ENCODE results near the gene ANKS1A.

The ANKS1A gene

DNA sequence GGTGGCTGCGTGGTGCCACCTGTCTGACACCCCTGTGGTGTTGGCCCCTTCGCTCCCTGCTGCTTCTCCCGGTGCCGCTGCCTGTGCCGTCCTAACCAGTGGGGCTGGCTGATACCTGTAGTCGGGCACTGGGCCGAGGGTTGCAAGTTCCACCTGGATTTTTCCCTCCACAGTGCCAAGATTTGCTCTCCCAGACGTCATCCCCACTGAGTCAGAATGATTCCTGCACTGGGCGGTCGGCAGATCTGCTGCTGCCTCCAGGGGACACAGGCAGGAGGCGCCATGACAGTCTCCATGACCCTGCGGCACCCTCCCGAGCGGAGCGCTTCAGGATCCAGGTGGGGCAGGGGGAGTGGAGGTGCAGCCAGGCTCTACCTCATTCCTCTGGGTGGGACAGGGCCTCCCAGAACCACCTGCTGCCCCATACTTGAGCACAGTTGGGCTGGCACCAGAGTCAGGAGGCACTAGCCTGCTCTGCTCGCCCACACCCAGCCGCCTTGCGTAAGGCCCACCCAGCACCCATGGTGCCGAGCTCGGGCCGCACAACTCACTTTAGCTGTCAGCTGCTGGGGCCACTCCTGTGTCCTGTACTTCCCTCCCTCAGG lies 191.9 kb downstream of the ANKS1A start:
- DNase-seq (ENCODE audit: extremely low read depth, low read depth), result no peak
- TF ChIP-seq, protein P1, sequence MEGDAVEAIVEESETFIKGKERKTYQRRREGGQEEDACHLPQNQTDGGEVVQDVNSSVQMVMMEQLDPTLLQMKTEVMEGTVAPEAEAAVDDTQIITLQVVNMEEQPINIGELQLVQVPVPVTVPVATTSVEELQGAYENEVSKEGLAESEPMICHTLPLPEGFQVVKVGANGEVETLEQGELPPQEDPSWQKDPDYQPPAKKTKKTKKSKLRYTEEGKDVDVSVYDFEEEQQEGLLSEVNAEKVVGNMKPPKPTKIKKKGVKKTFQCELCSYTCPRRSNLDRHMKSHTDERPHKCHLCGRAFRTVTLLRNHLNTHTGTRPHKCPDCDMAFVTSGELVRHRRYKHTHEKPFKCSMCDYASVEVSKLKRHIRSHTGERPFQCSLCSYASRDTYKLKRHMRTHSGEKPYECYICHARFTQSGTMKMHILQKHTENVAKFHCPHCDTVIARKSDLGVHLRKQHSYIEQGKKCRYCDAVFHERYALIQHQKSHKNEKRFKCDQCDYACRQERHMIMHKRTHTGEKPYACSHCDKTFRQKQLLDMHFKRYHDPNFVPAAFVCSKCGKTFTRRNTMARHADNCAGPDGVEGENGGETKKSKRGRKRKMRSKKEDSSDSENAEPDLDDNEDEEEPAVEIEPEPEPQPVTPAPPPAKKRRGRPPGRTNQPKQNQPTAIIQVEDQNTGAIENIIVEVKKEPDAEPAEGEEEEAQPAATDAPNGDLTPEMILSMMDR (IDR thresholded peaks at IDR 0.05; ENCODE audit: low read depth, low read length), result no peak

DNA sequence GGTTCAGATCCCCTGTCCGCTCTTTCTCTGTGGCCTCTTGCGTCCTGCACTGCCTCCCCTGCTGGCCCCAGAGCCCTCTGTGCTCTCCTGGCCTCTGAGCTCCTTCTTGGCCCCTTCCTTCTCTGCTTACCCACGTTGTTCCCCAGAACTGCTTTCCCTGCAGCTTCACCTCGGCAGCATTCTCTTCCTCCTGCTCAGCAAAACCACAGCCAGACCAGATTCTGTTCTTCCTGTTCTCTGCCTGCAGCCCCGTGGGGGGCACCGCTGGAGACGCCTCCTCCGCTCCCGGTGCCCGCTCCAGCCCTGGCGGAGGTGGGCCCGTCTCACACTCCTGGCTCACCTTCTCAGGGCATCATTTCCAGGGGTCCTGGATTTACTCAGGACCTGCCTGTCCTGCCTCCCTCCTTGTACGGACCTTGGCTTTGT lies 192.4 kb downstream of the ANKS1A start:
- no peak for DNase-seq (ENCODE audit: extremely low read depth, low read depth)
- TF ChIP-seq, protein P1 (IDR thresholded peaks at IDR 0.05; ENCODE audit: low read depth, low read length), result no peak

DNA sequence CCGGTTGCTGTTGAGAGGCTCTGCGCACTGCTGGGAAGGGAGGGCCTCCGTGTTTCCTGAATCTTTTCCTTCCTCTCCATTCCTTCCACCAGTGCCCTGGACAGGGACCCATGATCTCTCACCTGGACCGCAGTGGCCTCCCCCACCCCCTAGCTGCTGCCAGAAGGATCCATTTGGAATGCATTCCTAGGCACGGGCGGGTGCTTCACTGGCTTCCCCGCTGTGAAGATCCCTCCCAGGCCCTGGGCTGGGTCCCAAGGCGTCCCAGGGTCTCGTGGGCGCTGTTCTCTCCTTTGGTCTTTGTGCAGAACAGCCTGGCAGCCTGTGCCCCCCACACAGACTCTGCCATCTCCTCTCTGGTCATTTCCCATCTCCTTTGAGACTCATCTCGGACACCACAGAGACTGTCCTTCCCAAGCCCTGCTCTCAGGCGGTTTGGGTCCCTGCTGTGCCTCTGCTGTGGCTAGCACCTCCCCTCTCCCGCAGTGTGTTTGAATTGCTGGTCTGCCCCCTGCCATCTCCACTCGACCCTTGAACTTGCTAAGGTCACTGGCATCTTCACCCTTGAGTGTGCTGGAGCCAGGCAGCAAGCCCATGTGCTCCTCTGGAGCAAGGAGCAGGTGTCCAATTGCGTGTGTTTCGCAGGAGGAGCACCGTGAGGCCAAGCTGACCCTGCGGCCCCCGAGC lies 193.1 kb downstream of the ANKS1A start:
- TF ChIP-seq, protein P1 (IDR thresholded peaks at IDR 0.05; ENCODE audit: low read depth, low read length), result no peak

DNA sequence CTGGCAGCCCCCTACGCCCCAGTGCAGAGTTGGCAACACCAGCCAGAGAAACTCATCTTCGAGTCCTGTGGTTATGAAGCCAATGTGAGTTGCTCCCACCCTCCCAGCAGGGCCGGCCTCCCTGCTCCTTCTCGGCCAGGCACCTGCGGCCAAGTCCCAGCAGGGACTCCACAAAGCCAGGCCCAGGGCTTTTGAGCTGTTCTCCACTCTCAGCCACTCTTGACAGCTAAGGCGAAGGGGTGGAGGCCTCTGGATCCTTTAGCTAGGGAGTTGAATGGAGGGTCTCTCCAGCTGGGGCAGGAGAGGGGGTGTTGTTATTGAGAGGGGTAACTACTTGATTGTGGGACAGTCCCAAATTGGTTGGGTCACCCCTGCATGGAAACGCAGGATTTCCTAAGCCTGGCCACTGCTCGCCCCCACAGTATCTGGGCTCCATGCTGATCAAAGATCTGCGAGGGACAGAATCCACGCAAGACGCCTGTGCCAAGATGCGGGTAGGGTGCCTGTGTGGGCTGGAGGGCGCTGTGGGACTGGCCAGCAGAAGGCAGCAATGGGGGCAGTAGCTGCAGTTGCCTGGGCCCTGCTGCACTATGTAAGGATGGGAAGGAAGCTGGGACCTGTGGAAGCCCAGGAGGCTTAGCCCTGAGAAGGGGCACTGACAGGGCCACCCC lies 193.8 kb downstream of the ANKS1A start:
- TF ChIP-seq, protein P1 (IDR thresholded peaks at IDR 0.05; ENCODE audit: low read depth, low read length), result no peak
- no peak for DNase-seq (ENCODE audit: extremely low read depth, low read depth)

More for the DNA sequence above, 193.1 kb downstream of the ANKS1A start:
- DNase-seq (ENCODE audit: extremely low read depth, low read depth), result no peak

DNA sequence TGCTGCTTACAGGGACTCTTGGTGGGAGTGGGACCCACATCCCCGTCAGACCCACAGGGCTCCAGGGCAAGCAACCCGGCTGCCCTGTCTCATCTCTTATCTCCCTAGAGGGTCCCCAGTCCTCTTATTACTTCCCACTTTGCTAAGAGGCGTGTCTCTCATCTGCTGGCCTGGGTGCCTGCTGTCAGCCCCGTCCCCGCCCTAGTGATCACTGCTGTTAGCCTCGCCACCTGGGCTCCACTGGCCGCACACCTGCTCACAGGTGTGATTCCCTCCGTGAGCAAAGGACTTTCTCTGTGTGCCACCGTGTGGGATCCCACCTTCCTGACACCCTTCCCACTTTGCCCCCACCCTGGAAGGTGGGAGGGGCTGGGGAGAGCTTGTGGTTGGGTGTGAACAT lies 194.5 kb downstream of the ANKS1A start:
- no peak for DNase-seq (ENCODE audit: extremely low read depth, low read depth)
- TF ChIP-seq, protein P1 (IDR thresholded peaks at IDR 0.05; ENCODE audit: low read depth, low read length), result no peak

DNA sequence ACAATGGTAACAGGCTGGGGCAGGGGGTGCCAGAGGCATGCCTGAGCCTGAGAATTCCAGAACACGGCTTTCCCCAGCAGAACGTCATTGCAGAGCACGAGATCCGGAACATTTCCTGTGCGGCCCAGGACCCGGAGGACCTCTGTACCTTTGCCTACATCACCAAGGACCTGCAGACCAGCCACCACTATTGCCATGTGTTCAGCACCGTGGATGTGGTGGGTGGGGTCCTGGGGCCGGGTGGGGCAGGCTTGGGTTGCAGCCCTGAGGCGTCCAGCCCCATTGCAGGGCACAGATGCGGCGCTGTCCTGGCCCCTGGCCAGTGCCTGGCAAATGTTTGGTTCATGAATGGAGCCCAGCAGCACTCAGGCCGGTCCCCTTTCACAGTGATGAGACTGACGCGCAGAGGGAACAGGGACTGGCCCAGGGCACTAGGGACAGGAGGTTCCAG lies 195.0 kb downstream of the ANKS1A start:
- no peak for DNase-seq (ENCODE audit: extremely low read depth, low read depth)
- TF ChIP-seq, protein P1 (IDR thresholded peaks at IDR 0.05; ENCODE audit: low read depth, low read length), result no peak

Measured in AG09319 (cell line).